ENCODE results near the gene FRMD4A.
"Not testable (repeated sequence)": the region's sequence is repeated elsewhere in the genome, so short reads cannot be mapped to it uniquely, and the experiment has no call there.

The FRMD4A gene

DNA sequence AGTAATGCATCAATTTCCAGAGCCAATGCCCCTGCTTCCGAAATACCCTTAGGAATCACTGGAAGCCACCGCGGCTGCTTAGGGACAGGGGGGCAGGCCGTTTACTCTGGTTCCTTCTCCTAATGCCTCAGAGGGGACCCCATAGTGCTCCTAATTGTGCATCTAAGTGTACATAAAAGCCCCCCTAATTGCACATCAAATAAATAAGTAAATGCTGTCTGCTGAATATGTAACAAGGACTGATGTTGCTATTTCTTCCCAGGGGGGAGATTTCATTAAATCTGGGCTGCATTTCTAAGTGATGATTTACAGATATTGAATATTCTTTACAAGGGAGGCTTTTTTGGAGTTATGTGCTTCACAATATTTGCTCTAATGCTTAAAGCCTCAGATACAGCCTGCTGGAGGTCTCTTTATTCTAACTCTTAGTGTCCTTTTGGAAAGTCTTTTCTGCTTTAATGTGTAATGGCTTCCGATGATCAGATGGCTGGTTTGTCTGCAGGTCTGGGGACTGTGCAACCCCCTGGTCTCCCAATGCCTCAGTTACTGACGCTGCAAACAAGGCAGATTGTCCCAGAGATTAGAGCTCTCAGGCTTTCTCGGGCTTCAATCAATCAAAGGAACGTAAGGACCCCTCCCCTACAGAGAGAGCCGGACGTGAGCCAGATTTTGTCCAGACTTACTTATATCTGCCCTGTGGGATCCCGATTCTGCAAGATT lies 601.0 kb downstream of the FRMD4A start:
- DNase-seq = no peak

DNA sequence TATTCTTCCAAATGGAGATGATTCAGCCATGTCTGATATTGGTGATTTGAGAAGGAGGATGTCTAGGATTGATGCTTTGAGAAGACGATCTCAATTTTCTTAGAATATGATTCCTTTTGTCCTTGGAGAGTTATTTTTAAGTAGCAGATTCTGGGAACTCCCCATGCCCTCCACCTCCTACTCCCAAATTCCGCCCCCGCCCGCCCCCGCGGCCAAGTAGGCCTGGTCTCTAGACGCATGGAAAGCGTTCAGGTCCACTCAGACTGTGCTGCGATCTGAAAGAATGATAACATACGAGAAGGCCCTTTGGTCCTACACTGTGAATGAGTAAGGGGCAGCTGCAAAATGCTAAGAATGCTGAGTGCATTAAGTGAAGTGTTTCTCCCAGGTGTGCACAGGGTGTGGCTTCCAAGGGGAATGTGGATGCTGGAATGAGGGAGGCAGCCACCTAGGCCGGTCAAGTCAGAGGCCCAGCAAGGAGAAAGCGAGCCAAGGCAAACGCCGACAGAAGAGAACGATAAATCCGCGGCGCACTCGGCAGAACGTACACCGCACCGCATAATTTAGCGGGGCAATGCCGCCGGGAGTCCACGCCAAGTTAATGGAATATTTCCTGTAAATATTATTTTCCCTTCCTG lies 601.7 kb downstream of the FRMD4A start:
- DNase-seq = no peak

DNA sequence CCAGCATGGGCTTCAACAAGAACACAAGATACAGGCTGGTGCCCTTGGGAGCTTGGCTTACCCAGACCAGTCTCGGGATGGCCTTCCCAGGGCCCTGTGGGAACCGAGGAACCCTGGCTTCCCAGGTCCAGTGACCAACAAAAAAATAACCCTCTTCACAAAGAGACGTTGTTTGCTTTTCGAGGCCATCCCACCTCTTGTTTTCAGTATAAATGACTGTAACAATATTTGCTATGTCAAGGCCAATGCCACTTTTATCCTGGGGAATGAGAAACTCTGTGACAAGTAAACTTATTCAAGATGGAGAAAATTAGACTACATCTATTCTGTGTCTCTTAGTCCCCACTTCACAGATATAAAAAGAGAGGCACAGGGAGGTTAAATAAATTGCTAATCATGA lies 605.1 kb downstream of the FRMD4A start:
- DNase-seq = no peak

DNA sequence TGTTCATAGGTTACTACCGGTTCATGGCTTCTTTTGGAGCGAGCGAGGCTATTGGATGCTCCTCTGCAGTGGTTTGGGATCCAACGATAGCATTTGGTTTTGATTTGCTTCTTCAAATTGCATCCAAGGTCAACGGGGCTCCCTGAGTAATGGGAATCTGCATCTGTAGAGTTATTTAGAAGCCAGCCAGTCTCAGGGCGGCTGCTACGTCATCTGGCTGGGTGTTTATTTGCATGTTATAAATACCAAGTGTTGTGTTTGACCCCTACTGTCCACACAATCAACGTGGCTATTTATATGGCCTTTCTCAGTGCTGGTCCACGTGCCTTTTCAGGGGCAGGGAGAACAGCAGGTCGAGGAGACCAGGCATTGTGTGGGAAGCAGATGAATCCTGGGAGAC lies 606.2 kb downstream of the FRMD4A start:
- DNase-seq = no peak

DNA sequence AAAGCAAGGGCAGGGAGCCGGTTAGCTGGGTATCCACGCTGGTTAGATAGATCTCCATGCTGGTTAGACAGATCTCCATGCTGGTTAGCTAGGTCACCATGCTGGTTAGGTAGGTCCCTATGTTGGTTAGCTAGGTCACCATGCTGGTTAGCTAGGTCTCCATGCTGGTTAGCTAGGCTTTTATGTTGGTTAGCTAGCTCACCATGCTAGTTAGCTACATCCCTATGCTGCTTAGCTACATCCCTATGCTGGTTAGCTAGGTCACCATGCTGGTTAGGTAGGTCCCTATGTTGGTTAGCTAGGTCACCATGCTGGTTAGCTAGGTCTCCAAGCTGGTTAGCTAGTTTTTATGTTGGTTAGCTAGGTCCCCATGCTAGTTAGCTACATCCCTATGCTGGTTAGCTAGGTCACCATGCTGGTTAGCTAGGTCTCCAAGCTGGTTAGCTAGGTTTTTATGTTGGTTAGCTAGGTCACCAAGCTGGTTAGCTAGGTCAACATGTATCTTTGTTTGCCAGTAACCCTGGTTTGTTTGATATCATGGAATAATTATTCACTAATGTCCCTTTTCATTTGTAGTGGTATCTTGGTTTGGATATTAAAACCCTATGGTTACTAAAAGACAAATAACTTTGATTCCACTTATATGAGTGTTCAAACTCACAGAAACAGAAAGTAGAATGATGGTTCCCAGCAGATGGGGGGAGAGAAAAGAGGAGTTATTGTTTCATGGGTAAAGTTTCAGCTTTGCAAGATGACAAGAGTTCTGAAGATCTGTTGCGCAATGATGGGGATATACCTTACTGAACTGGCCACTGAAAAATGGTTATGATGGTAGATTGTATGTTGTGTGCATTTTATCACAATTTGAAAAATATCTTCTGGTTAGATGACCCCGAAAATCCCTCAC lies 607.7 kb downstream of the FRMD4A start:
- DNase-seq = no peak

DNA sequence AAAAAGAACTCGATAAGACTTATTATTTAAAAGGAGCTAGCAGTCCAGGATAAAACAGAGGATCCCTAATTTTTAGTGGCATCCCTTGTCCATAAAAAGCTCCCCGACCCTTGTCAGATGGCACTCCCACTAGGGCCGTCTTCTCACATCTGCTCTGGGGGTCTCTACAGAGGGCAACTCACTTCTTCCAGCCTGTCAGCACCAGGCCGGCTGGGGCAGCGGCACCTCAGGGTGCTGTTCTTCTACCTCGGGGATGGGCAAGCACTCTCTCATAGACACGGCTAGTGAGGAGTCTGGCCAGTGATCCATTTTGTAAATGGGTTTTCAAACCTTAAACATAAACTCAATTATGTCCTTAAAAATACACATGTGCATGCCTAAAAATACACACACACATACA lies 609.2 kb downstream of the FRMD4A start:
- DNase-seq = no peak

DNA sequence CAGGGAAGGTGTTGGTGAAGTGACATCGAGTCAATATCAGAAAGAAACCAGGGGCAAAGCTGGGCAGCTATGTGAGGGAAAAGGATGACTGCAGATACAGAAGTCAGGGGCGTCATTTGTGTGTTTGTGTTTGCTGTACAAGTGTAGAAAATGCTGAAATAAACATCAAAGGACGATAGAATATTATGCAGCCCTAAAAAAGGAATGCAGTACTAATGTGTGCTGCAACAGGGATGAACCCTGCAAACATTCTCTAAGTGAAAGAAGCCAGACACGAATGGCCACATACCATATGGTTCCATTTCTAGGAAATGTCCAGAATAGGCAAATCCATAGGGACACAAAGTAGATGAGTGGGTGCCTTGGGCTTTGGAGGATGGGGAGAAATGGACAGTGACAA lies 610.0 kb downstream of the FRMD4A start:
- no peak for DNase-seq

DNA sequence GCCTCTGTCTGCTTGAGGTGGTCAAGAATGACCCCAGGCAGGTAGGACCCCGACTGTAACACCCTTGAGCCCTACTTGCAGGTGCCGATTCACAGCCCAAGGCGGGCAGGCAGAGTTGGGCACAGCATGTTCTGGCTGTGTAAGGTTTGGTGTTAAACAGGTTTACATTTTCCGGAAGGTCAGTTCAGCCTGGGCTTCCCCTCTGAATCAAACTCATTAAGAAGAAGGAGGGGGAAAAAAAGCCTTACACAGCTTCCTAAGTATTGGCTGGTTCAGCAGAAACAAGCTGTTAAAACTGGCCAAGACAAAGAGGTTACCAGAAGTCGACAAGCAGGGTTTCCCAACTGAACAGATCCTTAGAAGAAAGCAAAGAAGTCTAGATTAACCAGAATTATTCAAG lies 611.3 kb downstream of the FRMD4A start:
- no peak for DNase-seq

DNA sequence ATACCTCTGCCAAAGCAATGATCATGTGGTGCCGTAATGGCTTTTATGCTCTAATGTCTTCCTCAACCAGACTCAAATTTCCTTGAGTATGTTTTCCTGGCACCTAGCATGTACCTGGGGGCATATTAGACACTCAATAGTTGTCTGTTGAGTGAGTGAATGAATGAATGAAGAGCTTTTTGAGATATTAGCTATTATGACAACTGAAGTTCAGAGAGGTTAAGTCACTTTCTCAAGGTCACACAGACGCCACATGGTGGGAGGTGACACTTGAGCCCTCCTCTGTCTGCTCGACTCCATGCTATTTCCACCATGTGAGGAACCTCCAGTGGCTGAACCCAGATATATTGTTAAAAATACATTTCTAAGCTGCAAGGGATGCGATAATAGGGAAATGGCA lies 611.9 kb downstream of the FRMD4A start:
- no peak for DNase-seq

DNA sequence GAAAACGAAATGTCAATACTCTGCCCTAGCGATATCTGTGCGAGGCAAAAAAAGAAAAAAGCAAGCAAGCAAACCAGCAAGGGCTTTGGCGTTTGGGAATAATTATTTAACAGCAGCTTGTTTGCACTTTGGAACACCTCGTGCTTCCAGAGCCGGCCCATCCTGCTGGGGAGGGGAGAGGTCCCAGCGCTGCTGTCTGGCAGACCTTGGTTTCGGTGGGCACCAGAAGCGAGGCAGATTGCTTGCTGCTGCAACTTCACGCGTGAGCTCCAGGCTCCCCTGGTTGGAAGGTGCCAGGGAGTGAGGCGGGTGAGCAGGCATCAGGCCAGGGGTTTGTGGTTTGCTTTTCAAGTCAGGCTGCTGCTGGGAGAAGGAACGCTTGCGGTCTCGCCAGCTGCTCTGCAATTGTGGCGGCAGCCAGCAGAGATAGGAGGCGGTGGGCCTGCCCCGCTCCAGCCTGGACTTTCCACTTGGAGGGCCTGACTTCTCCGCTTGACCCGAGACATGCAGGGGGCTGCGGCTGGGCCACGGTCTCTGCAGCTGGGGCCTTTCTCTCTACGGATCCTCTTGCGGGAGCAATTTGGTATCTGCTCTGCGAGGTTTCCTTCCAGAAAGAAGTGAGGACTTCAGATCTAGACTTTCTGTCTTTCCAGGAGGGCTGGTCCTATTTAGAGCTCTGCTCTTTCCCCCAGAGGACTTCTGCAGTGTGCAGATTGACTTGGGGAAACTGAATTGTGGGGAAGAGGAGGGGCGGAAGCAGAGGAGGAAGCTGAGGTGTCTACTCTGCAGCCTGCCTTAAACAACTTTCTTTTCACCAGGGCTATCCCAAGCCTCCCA lies 612.6 kb downstream of the FRMD4A start:
- peak; percentile 33 for DNase-seq

DNA sequence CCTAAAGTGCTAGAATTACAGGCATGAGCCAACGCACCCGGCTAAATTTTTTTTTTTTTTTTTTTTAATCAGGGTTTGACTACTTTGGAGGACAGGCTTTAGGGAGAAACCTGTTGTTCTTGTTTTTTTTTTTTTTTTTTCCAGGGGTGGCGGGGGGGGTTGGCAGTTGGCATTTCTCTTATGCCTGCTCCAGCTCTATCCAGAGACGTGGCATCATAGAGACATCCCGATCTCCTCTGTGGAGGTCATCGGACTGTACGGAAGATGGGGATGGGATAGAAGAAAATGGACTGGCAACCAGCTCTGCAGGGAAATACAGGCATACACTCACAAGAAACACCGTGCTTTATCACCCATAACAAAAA lies 613.2 kb downstream of the FRMD4A start:
- no peak for DNase-seq

DNA sequence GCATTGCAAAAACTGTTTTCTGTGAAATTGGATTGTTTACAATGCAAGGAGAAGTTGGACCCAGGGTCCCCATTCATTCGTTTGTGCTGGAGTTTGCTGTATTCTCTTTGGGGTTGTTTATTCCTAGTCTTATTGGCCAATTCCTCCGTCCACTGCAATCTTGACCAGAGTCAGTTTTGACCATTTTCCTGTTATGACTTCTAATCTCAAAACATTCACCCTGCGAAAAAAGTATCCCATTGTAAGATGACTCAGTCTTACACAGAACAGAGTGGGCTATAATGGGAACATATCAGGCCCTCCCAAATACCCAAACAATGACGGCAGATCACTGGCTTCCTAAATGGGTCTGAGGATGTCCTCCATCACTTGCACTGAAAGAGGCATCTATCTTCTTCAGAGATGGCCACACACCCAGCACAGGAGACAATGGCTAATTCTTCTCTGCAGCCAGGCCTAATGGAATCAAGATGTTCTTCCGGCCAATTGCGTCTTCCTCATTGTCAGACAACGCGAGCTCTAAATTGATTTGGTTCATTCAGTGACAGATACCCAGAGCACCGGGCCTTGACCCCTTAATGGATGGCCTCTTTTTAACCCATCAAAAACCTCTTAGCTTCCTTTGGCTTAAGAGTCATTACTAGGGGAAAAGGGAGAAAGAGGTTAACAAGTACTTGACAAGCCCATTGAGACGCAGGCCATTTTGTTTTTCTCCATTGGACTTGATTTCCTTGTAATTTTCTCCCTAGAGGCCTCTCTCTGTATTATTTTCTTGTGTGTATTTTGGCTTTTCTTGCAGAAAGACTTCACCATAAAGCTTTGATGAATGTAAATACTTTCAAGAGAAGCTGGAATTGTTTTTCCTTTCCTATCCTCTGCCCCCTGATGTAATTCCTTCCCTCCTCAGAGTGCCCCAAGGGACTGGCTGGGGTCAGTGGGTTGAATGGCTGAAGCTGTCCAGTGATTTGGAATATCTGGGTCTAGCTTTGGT lies 614.3 kb downstream of the FRMD4A start:
- no peak for DNase-seq

DNA sequence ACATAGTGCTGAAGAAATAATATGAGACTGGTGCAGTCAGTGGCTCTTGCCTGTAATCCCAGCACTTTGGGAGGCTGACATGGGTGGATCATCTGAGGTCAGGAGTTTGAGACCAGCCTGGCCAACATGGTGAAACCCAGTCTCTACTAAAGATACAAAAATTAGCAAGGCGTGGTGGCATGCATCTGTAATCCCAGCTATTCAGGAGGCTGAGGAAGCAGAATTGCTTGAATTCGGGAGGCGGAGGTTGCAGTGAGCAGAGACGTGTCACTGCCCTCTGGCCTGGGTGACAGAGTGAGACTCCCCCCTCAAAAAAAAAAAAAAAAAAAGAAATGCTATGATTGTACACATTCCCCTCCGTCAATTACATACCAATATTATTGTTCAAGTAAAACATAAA lies 615.1 kb downstream of the FRMD4A start:
- not testable (repeated sequence) for DNase-seq

DNA sequence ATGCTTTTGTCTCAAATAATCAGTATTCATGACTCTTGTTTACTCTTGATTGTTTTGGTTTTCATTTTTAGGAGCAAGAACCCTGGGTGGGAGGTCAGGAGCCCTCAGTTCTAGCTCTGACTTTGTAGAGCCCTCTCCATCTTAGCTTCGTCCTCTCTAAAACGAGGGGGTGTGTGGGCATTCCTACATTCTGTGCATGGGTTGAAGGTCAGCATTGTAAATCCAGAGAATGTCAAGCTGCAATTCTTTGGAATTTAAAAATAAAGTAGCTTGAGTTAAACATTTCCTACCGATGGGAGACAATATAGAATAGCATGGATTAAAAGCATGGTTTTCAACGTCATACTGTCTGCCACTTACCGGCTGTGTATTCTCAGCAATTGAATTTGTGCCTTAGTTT lies 615.6 kb downstream of the FRMD4A start:
- no peak for DNase-seq

DNA sequence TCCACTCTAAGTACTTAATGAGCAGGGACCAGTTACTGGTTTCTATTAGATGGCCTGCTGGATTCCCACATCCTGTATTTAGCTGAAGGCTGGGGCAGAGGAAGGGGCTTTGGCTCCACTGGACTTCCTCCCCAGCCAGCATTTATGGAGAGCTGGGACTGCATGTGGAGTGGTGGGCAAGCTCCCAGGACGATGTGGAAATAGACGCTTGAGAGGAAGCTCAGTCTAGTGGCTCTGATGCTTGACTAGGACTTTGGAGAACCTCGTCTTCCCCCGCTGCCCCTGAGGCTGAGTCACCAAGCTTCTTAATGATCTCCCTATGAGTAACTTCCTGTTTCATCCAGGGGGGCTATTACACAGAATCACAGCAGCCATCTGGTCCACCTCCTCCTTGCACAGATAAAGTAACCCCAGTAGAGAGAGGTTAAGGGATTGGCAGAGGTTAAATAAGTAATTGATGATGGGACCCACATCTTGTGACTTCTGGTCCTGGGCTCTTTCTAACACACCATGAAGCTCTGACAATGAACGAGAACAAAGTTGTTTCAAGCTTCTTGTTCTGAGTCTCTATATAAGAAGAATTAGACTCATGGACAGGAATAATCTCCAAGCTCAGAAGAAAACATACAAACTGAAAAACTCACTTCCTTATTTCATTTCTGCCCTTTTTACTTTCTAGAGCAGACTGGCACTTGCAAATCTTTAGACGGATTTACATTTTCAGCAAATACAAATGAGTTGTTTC lies 617.7 kb downstream of the FRMD4A start:
- DNase-seq = no peak

DNA sequence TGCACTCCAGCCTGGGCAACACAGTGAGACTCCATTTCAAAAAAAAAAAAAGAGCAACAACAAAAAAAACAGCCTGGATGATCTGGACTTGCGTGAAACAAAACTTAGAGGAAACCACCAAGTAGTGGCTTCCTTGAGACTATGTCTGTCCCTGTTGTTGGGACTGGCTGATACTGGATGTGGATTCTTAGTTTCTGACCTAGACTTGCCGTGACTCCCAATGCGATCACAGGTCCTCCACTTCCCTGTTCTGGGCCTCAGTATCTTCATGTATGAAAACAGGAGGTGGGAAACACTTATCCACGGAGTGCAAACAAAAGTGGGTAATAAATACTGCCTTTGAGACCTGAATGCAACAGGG lies 618.3 kb downstream of the FRMD4A start:
- DNase-seq = no peak

DNA sequence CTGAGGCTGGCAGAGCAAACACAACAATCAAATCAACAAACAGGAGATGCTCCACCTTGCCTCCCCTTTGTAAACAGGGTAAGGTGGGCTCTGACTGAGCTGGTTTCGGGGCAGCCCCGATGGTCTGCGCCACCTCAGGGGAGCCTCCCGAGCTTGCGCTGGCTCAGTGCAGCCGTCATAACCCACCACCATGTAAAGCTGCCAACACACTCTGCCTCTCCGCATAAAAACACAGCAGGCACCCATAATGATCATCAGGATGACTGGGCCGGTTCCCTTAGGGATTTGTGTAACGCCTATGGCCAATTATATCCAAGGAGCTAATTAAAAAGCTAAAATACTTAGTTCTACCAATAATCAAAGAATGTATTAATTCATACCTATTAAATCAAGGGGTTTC lies 619.4 kb downstream of the FRMD4A start:
- DNase-seq = no peak

DNA sequence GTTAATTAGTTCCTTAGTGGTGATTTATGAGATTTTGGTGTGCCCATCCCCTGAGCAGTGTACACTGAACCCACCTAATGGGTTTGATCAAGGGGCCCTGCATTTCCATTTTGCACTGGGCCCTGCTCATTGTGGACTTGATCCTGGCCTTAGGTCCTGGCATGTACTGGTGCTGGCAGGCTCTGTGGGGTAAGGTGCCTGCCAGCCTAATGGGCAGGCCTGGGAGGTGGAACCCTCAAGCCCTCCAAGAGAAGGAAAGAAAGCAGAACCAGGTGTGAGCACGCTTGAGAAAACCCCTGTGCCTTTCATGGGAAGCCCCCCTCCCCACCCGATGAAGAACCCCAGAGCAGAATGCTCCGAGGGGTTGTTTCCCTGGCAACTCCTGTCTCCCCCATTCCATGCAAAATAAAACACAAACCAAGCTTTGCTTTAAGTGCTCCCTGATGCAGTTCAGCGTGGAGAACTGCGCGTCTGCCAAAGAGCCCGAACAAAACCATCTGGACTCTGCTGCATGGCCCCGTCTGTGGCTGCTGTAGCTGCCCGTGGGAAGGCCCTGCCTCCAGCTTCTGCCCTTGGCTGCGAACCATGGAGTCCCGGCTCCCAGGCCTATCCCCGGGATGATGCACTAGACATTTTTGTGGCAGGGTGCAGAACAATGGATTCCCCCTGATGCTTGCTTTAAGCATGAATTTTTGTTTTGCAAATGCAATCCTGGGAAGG lies 620.6 kb downstream of the FRMD4A start:
- no peak for DNase-seq

DNA sequence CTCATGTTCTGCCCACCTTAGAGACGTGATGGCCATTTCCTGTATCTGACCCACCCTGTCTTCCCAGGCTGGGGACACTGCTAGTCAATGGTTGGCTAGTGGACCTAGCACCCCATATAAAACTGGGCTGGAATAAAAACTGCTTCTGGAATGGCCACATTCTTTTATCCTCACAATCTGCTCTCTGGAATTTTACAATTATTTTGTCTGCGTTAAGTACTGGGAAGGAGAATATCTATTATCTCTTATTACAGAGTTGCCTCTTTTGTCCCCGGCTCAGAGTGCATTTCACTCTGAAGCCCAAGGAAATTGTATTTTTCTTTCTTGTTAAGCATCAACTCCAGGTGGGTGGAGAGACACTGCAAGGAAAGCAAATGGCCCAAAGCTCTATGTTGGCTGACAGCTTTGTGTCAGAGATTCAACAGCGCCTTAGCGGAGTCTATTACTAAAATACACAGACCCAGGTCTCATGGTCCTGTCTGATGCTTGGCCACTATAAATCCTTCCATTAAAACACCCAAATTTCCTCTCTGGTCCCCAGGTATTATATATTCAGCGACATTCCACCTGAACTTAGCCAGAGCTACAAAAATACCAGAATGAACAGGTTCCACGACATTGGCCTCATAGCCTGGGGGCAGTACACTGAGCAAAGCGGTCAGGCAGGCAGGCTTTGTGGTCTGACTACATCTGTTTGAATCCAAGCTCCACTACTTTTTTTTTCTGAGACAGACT lies 622.3 kb downstream of the FRMD4A start:
- no peak for DNase-seq
